Middle frontal gyrus (tissue), 1 donor: ENCODE results near the gene R3HDM1.
"Not testable (repeated sequence)": the region's sequence is repeated elsewhere in the genome, so short reads cannot be mapped to it uniquely, and the experiment has no call there.

Experiments used
- DNase-seq: peaks from one replicate; pipeline ENCODE4 v3.0.0-alpha.2; 2015; ENCODE audit warnings: low spot score; ENCODE audit errors: extremely low spot score

R3HDM1 gene

GRCh38 chr2:135641156-135642068, 110.1 kb downstream of the R3HDM1 start:
- DNase-seq: no peak

GRCh38 chr2:135647836-135648579, 116.7 kb downstream of the R3HDM1 start:
- no peak for DNase-seq

GRCh38 chr2:135650721-135651120, 119.4 kb downstream of the R3HDM1 start:
- no peak for DNase-seq

GRCh38 chr2:135651717-135652116, 120.4 kb downstream of the R3HDM1 start:
- no peak for DNase-seq

- DNase-seq: not testable (repeated sequence)
Observed at GRCh38 chr2:135654239-135654638, 123.0 kb downstream of the R3HDM1 start.

- DNase-seq: no peak
Observed at GRCh38 chr2:135657806-135658582, 126.7 kb downstream of the R3HDM1 start.

- DNase-seq: no peak
Observed at GRCh38 chr2:135662088-135662487, 130.8 kb downstream of the R3HDM1 start.

GRCh38 chr2:135663148-135663700, 131.9 kb downstream of the R3HDM1 start:
- DNase-seq: no peak

GRCh38 chr2:135664623-135665068, 133.4 kb downstream of the R3HDM1 start:
- DNase-seq: no peak

- DNase-seq: no peak
Observed at GRCh38 chr2:135667045-135667444, 135.8 kb downstream of the R3HDM1 start.

GRCh38 chr2:135674453-135674852, 143.2 kb downstream of the R3HDM1 start:
- DNase-seq: no peak

GRCh38 chr2:135676031-135676430, 144.7 kb downstream of the R3HDM1 start:
- no peak for DNase-seq

GRCh38 chr2:135679125-135679524, 147.8 kb downstream of the R3HDM1 start:
- no peak for DNase-seq

- DNase-seq: no peak
Observed at GRCh38 chr2:135685361-135685760, 154.1 kb downstream of the R3HDM1 start.

- no peak for DNase-seq
Observed at GRCh38 chr2:135688978-135689377, 157.7 kb downstream of the R3HDM1 start.

GRCh38 chr2:135689679-135690078, 158.4 kb downstream of the R3HDM1 start:
- no peak for DNase-seq

- DNase-seq: no peak
Observed at GRCh38 chr2:135694711-135695110, 163.4 kb downstream of the R3HDM1 start.

GRCh38 chr2:135698838-135699237, 167.6 kb downstream of the R3HDM1 start:
- no peak for DNase-seq

- no peak for DNase-seq
Observed at GRCh38 chr2:135701442-135701841, 170.2 kb downstream of the R3HDM1 start.

GRCh38 chr2:135703300-135703699, 172.0 kb downstream of the R3HDM1 start:
- no peak for DNase-seq

GRCh38 chr2:135704075-135704474, 172.8 kb downstream of the R3HDM1 start:
- not testable (repeated sequence) for DNase-seq
